IMR-90 (cell line): ENCODE results near the gene KLHL3. TPM values are rescaled to one million over a fixed set of nuclear protein-coding genes. Genes with fewer than 3 reads are reported as not detected.

Experiments used
- ATAC-seq: fragments of 200-7000 bp; cut with Tn5 transposase; 2 replicates; pipeline ENCODE4 v1.9.1; 2020; ENCODE audit warnings: low read depth, mild to moderate bottlenecking, moderate library complexity
- BruUV-seq: library from RNA; stranded (reverse); fragments of 400-500 nt; replicated peaks from 2 replicates; lab custom pipeline; 2021; lab: Mats Ljungman, UMichigan
- CTCF ChIA-PET: fragments of 300-600 bp; formaldehyde crosslinking; extraction: SDS; loops from one replicate; lab custom pipeline; 2021; ENCODE audit warnings: antibody characterized with exemption; lab: Yijun Ruan, JAX
- POLR2A ChIA-PET: fragments of 300-600 bp; sonication (Branson Sonifier 250); formaldehyde crosslinking; loops from one replicate; lab custom pipeline; 2022; ENCODE audit warnings: antibody characterized with exemption; ENCODE audit not compliant: unreplicated experiment; lab: Charles Lee
- DNase-seq: peaks from one replicate; pipeline ENCODE4 v3.0.0; 2013
- H2AFZ ChIP-seq: replicated peaks from 2 replicates; pipeline ENCODE3; 2013; ENCODE audit warnings: low read length, mild to moderate bottlenecking; ENCODE audit not compliant: poor library complexity
- H2AK5ac ChIP-seq: 2 replicates; pipeline ENCODE4 v1.6.1; 2013; ENCODE audit warnings: low read depth, low read length, inconsistent platforms
- H2AK9ac ChIP-seq: replicated peaks from 2 replicates; pipeline ENCODE3; 2013; ENCODE audit warnings: mild to moderate bottlenecking, low read depth, low read length, moderate library complexity; ENCODE audit not compliant: poor library complexity
- H2BK120ac ChIP-seq: 2 replicates; pipeline ENCODE4 v1.6.1; 2013; ENCODE audit warnings: low read depth, low read length, inconsistent platforms
- H2BK15ac ChIP-seq: 3 replicates; pipeline ENCODE4 v1.6.1; 2013; ENCODE audit warnings: low read depth, low read length, inconsistent platforms
- H2BK20ac ChIP-seq: 2 replicates; pipeline ENCODE4 v1.6.1; 2013; ENCODE audit warnings: low read depth, mild to moderate bottlenecking, inconsistent platforms, low read length, moderate library complexity
- H2BK5ac ChIP-seq: 2 replicates; pipeline ENCODE4 v1.6.1; 2013; ENCODE audit warnings: mild to moderate bottlenecking, low read depth, low read length, inconsistent platforms; ENCODE audit not compliant: poor library complexity, severe bottlenecking
- H3K14ac ChIP-seq: replicated peaks from 2 replicates; pipeline ENCODE4 v1.6.1; 2013; ENCODE audit warnings: low read depth, low read length, inconsistent platforms
- H3K18ac ChIP-seq: 2 replicates; pipeline ENCODE4 v1.6.1; 2013; ENCODE audit warnings: low read depth, low read length, control low read depth
- H3K23ac ChIP-seq: 2 replicates; pipeline ENCODE4 v1.6.1; 2013; ENCODE audit warnings: low read depth, low read length, inconsistent platforms
- H3K27ac ChIP-seq: 2 replicates; pipeline ENCODE4 v1.5.1; 2013; ENCODE audit warnings: mild to moderate bottlenecking, control low read depth, low read length; ENCODE audit not compliant: insufficient read depth
- H3K27me3 ChIP-seq: 2 replicates; pipeline ENCODE4 v1.6.1; 2013; ENCODE audit warnings: low read length; ENCODE audit not compliant: control insufficient read depth, insufficient read depth
- H3K36me3 ChIP-seq: 2 replicates; pipeline ENCODE4 v1.6.1; 2013; ENCODE audit warnings: low read length, mixed read lengths; ENCODE audit not compliant: control insufficient read depth, insufficient read depth
- H3K4ac ChIP-seq: 2 replicates; pipeline ENCODE4 v1.6.1; 2013; ENCODE audit warnings: low read depth, low read length, inconsistent platforms
- H3K4me1 ChIP-seq: 2 replicates; pipeline ENCODE4 v1.6.1; 2013; ENCODE audit warnings: low read length, mixed read lengths; ENCODE audit not compliant: control insufficient read depth, insufficient read depth
- H3K4me2 ChIP-seq: 2 replicates; pipeline ENCODE4 v1.6.1; 2013; ENCODE audit warnings: low read depth, mild to moderate bottlenecking, control low read depth, low read length, moderate library complexity
- H3K4me3 ChIP-seq: 2 replicates; pipeline ENCODE4 v1.5.1; 2013; ENCODE audit warnings: low read depth, mild to moderate bottlenecking, control low read depth, low read length, moderate library complexity; ENCODE audit not compliant: insufficient read depth
- H3K56ac ChIP-seq: 2 replicates; pipeline ENCODE4 v1.6.1; 2013; ENCODE audit warnings: low read length, inconsistent platforms; ENCODE audit not compliant: insufficient read depth; ENCODE audit errors: extremely low read depth
- H3K79me1 ChIP-seq, 2 experiments: 2 replicates each; pipeline ENCODE4 v1.6.1; 2013; ENCODE audit warnings: low read length in 2 of 2, inconsistent platforms in 1 of 2, low read depth in 1 of 2
- H3K9ac ChIP-seq: 2 replicates; pipeline ENCODE4 v1.6.1; 2013; ENCODE audit warnings: low read depth, low read length, control low read depth
- H3K9me1 ChIP-seq: 2 replicates; pipeline ENCODE4 v1.6.1; 2013; ENCODE audit warnings: low read length, inconsistent platforms; ENCODE audit not compliant: insufficient read depth
- H3K9me3 ChIP-seq: 2 replicates; pipeline ENCODE4 v1.6.1; 2013; ENCODE audit warnings: low read length; ENCODE audit not compliant: control insufficient read depth, insufficient read depth
- H4K20me1 ChIP-seq: 2 replicates; pipeline ENCODE4 v1.6.1; 2013; ENCODE audit warnings: low read length, inconsistent platforms; ENCODE audit not compliant: insufficient read depth
- H4K5ac ChIP-seq: 2 replicates; pipeline ENCODE4 v1.6.1; 2013; ENCODE audit warnings: mild to moderate bottlenecking, low read depth, low read length, control low read depth
- H4K8ac ChIP-seq, 2 experiments: 2 replicates each; pipeline ENCODE4 v1.6.1; 2013; ENCODE audit warnings: low read depth in 2 of 2, low read length in 2 of 2, control low read depth in 1 of 2, inconsistent platforms in 1 of 2
- H4K91ac ChIP-seq: 2 replicates; pipeline ENCODE4 v1.6.1; 2013; ENCODE audit warnings: low read depth, low read length, inconsistent platforms; ENCODE audit not compliant: insufficient read depth
- MAFK ChIP-seq: IDR thresholded peaks from 2 replicates; pipeline ENCODE4 v1.6.1; 2012; ENCODE audit warnings: low read depth, low read length, improper control_type of control experiment
- dilution Hi-C: fragments of 300-500 bp; cut with HindIII; formaldehyde crosslinking; loops from one replicate; pipeline ENCODE4 v1.14.3; 2018; ENCODE audit warnings: low sequenced_read_pairs; ENCODE audit not compliant: unreplicated experiment
- in situ Hi-C: fragments of 300-500 bp; cut with MboI; formaldehyde crosslinking; loops from 3 replicates; pipeline ENCODE4 v1.14.3; 2019; ENCODE audit warnings: low sequenced_read_pairs, inconsistent platforms, mixed read lengths
- intact Hi-C: fragments of 100-400 bp; cut with micrococcal nuclease; formaldehyde crosslinking; loops from 2 replicates; pipeline ENCODE4 v1.10.0; 2022
- polyA plus RNA-seq, 3 experiments: library from polyadenylated mRNA; depleted of rRNA; stranded (reverse); fragments of >200 nt; gene quantifications; 2 replicates each; pipeline ENCODE4 v1.2.3, GENCODE V29; 2012; ENCODE audit warnings: low replicate concordance in 1 of 3
- total RNA-seq: library from RNA; depleted of rRNA; stranded (reverse); fragments of >200 nt; gene quantifications from 2 replicates; pipeline ENCODE4 v1.2.3, GENCODE V29; 2012
- TF ChIP-seq, protein P1 (sequence below): conservative IDR thresholded peaks from 2 replicates; pipeline ENCODE4 v1.5.1; 2012; ENCODE audit warnings: mild to moderate bottlenecking, low read depth, low read length, improper control_type of control experiment
- TF ChIP-seq, protein P2 (sequence below): fragments of 150-350 bp; IDR thresholded peaks from 2 replicates; pipeline ENCODE4 v1.6.1; 2017; ENCODE audit warnings: mild to moderate bottlenecking, antibody characterized with exemption, low read length, low read depth

The KLHL3 gene
- total and polyA plus RNA-seq, 2 of the 4 experiments (the other 2 are of a cell fraction) = 2.3 to 4.1 TPM

DNA sequence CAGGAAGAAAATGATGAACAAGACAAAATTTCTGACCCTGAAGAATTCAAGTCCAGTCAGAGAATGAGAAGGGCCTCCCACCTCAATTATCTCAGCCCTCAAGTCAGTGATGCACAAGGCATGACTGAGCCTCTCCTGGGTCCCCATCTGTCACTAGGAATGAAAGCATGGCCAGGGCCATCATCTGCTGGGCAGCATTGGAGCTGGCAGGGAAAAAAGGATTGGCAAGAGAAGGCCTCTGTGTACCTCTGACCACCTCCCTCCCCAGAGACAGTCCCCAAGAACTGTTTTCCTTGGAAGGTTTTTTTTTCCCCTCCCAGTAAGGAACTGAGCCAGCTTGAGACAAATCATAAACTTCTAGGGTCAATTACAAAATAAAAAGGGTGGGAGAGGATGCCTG, 76.7 kb downstream of the KLHL3 start:
- in situ Hi-C loops (loop anchor here (5.0 kb wide), 1 partner anchor 78 kb away; the partner anchor contains the start of gene KLHL3), intact Hi-C loops (no loop called here), dilution Hi-C loops (no loop called here)
- Histone ChIP-seq H4K5ac (no peak overlapping the region), H2AFZ (no peak overlapping the region), H3K27me3 (no peaks in the 10 kb centered on the region), H3K23ac (no peak overlapping the region), H3K79me1 (no peaks in the 10 kb centered on the region), H2AK5ac (no peak overlapping the region), H3K56ac (no peak overlapping the region), H3K9ac (no peak overlapping the region), H3K4me1 (no peaks in the 10 kb centered on the region), H3K4ac (no peak overlapping the region), H3K4me3 (no peak overlapping the region), H2BK120ac (no peak overlapping the region), H4K91ac (no peak overlapping the region), H4K8ac (no peak overlapping the region), H2BK20ac (no peak overlapping the region), H4K20me1 (no peaks in the 10 kb centered on the region), H2AK9ac (no peak overlapping the region), H3K27ac (no peak overlapping the region), H3K9me1 (no peaks in the 10 kb centered on the region), H3K36me3 (no peaks in the 10 kb centered on the region), H3K9me3 (no peaks in the 10 kb centered on the region), H3K4me2 (no peak overlapping the region), H3K14ac (no peak overlapping the region), H2BK5ac (no peak overlapping the region), H2BK15ac (no peak overlapping the region), H3K18ac (no peak overlapping the region)
- ATAC-seq = no peak
- CTCF ChIA-PET = interaction anchor here (1.5 to 2.3 kb wide), 3 partner anchors 10 to 83 kb away, joined by 5 to 10 read pairs (median 8); partner anchors contain the start of gene KLHL3
- no TSS peak for BruUV-seq
- POLR2A ChIA-PET = no interaction called here
- DNase-seq = no peak
- TF ChIP-seq MAFK = no peak
- TF ChIP-seq, protein P1, sequence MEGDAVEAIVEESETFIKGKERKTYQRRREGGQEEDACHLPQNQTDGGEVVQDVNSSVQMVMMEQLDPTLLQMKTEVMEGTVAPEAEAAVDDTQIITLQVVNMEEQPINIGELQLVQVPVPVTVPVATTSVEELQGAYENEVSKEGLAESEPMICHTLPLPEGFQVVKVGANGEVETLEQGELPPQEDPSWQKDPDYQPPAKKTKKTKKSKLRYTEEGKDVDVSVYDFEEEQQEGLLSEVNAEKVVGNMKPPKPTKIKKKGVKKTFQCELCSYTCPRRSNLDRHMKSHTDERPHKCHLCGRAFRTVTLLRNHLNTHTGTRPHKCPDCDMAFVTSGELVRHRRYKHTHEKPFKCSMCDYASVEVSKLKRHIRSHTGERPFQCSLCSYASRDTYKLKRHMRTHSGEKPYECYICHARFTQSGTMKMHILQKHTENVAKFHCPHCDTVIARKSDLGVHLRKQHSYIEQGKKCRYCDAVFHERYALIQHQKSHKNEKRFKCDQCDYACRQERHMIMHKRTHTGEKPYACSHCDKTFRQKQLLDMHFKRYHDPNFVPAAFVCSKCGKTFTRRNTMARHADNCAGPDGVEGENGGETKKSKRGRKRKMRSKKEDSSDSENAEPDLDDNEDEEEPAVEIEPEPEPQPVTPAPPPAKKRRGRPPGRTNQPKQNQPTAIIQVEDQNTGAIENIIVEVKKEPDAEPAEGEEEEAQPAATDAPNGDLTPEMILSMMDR = no peak
- TF ChIP-seq, protein P2, sequence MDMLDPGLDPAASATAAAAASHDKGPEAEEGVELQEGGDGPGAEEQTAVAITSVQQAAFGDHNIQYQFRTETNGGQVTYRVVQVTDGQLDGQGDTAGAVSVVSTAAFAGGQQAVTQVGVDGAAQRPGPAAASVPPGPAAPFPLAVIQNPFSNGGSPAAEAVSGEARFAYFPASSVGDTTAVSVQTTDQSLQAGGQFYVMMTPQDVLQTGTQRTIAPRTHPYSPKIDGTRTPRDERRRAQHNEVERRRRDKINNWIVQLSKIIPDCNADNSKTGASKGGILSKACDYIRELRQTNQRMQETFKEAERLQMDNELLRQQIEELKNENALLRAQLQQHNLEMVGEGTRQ = no peak
